ENCODE results near the gene PGK2.

Gene PGK2

DNA sequence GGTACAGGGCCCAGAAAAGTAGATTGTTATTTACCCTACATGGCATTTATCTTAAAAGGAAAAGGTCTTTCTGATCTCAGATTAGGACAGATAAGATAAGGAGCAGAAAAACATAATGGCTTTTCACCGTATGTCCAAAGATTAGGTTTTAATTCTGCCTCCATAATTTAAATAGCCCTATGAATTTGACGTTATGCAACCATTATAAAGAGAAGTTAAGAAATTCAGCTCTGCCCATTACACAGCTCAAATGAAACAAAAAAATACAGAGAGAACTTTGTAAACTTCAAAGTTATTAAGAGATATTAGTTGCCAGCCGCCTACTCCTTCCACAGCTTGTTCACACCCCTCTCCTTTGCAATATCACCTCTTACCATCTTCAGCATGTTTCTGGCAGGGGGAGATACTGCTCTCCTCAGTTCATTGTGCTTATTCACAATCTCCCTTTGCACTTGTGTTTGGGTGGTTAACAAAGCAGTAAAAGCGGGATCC is 51.0 kb downstream of the PGK2 start:
- DNase-seq (ENCODE audit: low spot score): no peak

Data from SW480 (cell line).